CD4-positive, alpha-beta T cell treated with Interleukin-10 for 1 hour (primary cell): ENCODE data around the gene GRHL1.

Source experiments
- DNase-seq: peaks from one replicate; pipeline ENCODE4 v3.0.0-alpha.2; 2020

Gene GRHL1

GRCh38 chr2:9972621-9973479 is 21.4 kb downstream of the GRHL1 start:
- DNase-seq: no peak

- no peak for DNase-seq
Measured at GRCh38 chr2:9973690-9974089, 22.2 kb downstream of the GRHL1 start.

GRCh38 chr2:9974343-9974742 is 22.9 kb downstream of the GRHL1 start:
- DNase-seq: no peak

- DNase-seq: no peak
Measured at GRCh38 chr2:9975328-9975727, 23.8 kb downstream of the GRHL1 start.

- DNase-seq: no peak
Measured at GRCh38 chr2:9975805-9976447, 24.4 kb downstream of the GRHL1 start.

DNA sequence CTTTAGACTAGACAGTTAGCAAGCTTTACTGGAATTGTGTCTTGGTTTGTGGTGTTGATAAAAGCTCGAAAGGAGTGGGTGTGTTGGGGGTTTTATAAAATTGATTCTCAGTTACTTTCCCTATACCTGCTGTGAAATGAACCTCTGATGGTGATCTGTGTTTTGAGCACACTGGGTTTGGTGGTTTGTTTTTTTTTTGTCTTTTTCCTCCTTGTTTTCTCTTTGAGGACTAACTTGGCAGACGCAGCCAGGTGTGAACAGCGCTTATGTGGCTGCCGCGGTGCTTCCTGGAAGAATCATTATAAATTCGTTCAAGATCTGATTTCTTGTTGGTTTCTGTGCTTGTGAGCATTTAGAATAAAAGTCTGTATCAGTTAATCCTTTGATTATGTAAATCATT is 28.5 kb downstream of the GRHL1 start:
- peak; percentile 8 for DNase-seq

DNA sequence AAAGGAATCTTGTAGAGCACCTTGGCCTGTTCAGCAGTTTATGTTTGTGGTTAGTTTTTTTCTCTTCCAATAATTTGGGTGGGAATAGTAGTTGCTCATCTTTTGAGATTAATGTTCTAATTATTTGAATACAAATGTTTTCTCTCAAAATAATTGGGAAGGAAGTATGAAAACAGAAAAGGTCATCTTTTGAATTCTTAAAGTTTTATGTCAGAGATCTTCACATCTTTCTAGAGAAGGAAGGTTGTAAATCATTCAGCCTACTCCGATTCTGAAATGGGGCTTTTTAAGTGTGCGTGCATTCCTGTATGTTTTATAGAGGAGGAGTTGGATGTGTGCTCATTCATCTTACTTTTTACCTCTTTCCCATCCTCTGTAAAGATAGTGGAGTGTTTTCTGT is 29.0 kb downstream of the GRHL1 start:
- no peak for DNase-seq

- no peak for DNase-seq
Measured at GRCh38 chr2:9981655-9982054, 30.2 kb downstream of the GRHL1 start.

GRCh38 chr2:9982248-9982647 is 30.8 kb downstream of the GRHL1 start:
- no peak for DNase-seq

- DNase-seq: no peak
Measured at GRCh38 chr2:9982891-9983290, 31.4 kb downstream of the GRHL1 start.

GRCh38 chr2:9983401-9984216 is 32.1 kb downstream of the GRHL1 start:
- no peak for DNase-seq

DNA sequence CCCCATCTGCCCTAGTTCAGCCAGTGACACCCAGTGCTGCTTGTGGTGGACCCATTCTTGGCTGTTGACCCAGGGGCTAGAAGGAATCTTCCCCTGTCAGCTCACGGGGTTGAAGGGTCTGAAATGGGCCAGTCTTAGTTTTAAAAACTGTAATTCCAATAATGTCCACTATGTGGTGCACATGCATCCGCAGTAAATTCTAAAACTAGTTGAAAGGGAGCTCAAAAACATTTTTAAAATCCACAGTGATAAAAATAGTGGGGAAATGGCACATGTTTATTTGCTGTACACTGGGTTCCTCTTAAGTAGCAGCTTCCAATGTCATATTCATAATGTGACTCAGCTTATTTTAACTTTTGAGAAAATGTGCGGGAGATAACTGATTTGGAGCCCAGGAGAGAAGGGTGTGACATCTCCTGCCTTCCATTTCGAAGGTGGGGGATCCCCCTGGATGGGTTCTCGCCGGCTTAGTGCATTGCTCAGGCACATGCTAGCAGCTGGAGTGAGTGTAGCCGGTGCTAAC is 32.8 kb downstream of the GRHL1 start:
- peak; percentile 71 for DNase-seq

DNA sequence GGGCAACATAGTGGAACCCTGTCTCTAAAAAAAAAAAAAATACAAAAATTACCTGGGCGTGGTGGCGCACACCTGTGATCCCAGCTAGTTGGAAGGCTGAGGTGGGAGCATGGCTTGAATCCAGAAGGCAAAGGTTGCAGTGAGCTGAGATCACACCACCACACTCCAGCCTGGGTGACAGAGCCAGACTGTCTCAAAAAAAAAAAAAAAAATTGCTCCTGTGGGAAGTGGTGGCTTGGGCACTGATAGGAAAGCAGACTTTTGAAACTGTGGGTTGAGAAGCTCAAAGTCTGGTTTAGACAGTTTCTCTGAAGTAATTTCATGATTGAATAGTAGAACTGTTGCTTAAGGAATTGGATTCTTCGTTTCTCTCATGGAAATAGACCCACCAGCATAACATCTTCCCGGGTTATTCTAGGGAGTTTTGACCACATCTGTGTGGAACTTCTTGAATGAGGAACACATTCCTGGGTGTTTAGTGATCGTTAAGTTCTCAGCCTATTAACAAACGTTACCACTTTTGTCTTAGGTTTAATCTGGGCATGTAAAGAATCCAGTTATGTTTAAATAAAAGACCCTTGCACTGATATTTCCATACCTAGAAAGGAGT is 33.5 kb downstream of the GRHL1 start:
- no peak for DNase-seq

DNA sequence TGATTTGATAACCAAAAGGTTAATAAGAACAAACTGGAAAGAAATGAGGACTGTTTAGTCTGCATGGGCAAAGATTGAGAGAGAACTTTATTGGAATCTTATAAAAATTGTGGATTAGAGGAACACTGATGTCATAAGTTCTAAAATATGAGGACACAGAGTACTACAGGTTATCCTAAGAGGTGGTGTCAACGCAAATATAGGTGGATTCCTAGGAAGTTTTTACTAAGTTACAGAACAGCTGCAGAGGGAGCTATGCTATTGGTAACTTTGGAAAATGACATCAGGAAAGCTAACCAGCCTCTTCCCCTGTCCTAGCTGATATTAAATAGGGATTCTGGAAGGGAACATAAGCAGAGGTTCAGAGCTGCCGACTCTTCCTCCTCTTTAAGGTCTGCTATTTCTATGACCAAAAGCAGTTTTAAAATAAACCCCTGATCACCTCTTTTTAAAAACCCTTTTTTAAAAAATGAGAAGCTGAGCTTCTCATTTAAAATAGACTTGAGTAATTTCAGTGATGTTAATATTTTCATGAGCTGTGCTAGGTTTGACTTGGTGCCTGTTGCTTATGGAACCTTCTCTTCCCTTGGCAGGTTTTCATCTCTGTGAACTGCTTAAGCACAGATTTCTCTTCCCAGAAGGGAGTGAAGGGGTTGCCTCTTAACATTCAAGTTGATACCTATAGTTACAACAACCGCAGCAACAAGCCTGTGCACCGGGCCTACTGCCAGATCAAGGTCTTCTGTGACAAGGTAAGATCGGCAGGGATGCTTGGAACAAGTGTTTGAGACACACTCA is 34.2 kb downstream of the GRHL1 start:
- no peak for DNase-seq

DNA sequence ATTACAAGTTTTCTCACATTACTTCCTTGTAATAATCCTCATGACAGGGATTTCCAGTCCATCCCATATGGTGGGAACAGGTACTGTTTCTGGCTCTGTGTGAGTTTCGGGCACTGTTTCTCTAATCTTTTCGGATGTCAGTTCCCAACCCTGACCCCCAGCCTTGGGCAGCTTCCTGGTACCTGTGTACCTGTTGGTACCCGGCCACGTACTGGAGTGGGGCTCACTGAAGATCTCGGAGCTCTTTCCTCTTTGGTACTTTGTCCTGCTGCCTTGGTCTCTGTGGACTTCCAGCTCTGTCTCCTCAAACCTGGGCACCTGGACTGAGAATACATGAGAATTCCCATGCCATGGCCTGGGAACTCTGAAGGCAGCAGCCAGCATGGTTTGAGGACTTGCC is 36.8 kb downstream of the GRHL1 start:
- no peak for DNase-seq

DNA sequence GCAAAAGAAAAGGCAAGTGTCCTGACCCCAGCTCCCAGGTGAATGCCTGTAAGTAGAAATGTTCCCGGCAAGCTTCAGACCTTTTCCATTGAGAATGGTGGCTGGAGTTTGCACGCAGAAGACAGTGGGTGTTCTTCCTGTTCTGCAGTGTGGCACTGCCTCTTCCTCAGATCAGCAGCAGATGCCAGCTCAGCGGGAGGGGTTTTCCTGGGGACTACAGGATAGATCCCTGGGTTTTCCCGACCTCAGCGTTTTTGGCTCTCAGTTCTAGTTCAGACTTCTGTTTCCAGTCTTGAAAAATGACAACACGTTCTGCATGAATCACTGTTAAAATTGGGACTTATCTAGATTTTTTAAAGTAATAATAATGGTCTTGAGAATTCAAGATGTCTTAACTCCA is 39.2 kb downstream of the GRHL1 start:
- DNase-seq: no peak

DNA sequence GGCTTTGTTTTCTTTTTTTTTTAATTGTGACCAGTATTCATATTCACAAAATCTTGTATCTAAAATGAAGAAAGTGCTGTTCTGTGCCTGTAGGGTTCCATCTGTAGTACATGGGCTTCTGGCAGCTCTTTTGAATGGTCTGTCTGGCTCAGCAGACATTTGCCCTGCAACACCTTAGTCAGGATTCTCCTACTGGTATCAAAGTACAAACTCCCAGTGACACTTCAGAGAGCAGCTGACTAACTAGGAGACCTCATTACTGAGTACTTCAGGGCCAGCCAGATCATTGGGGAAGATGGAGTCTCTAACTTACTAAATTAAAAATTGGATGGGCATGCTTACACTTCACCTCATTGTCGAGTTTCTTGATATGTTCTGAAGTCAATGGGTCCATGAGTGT is 39.7 kb downstream of the GRHL1 start:
- DNase-seq: no peak

GRCh38 chr2:9991829-9992273 is 40.4 kb downstream of the GRHL1 start:
- no peak for DNase-seq

- DNase-seq: no peak
Measured at GRCh38 chr2:9992427-9993187, 41.1 kb downstream of the GRHL1 start.

DNA sequence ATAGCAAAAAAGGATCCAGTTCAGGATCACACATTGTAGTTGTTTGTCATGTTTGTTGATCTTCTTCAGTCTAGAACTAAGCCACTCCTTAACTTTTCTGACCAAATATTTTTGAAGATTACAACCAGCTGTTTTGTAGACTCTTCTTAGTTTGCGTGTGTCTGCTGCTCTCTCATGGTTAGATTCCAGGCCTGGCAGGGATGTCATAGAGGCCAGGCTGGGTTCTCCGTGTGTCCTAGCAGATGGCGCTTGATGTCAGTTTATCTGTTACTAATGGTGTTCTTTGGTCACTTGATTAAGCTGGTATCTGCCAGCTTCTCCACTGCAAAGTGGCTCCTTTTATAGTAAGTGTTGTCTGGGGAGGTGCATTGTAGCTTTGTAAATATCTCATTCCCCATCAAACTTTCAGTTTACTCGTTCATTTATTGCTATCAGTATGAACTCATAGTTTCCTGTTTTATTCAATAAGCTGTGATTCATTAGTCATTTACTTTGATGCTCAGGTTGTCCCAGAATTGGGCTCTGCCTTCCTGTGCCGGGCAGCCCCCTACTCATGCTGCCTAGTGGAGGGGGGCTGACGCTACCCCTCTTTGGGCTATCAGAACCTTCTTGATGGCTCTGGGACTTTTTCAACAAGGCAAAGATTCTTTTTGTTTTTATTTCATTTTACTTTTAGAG is 42.1 kb downstream of the GRHL1 start:
- no peak for DNase-seq

DNA sequence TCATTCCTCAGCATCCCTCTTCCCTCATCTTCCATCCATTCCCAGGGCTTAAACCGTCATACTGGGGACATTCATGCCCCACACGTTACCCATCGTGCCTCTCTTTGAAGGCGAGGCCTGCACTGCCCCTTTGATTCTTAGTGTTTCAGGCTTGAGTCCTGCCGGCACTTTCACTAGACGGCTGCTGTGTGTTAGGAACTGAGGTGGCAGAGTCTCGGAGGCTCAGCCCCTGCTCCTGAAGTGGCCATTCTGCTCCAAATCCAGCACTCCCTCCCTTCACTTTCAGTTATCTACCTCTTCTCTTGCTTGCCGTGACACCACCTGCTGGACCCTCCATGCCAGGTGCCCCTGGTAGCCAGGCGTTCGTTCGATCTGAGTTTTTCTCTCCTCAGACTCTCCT is 43.0 kb downstream of the GRHL1 start:
- DNase-seq: no peak
